AG04449 (cell line): Measurements from ENCODE around the gene PTK6.

Experiments
- CTCF ChIA-PET: fragments of 350-600 bp; formaldehyde crosslinking; extraction: SDS; loops from one replicate; lab custom pipeline; 2021; ENCODE audit warnings: antibody characterized with exemption; lab: Yijun Ruan, JAX
- POLR2A ChIA-PET: fragments of 400-600, 350-600 bp; formaldehyde crosslinking; extraction: SDS; loops from one replicate; lab custom pipeline; 2020; ENCODE audit warnings: antibody characterized with exemption, inconsistent platforms; lab: Yijun Ruan, JAX
- DNase-seq: peaks from one replicate; pipeline ENCODE4 v3.0.0-alpha.2; 2010; ENCODE audit warnings: low read depth, low spot score
- H3K4me3 ChIP-seq: 2 replicates; pipeline ENCODE4 v1.5.1; 2011; ENCODE audit warnings: low read depth, mild to moderate bottlenecking, control low read depth, low read length
- TF ChIP-seq, protein P1 (sequence below): IDR thresholded peaks from one replicate; pipeline ENCODE4 v1.5.1; 2011; ENCODE audit warnings: mild to moderate bottlenecking, moderate library complexity, low read length, control low read depth, inconsistent platforms; ENCODE audit not compliant: insufficient read depth; ENCODE audit errors: missing control alignments

The PTK6 gene

DNA sequence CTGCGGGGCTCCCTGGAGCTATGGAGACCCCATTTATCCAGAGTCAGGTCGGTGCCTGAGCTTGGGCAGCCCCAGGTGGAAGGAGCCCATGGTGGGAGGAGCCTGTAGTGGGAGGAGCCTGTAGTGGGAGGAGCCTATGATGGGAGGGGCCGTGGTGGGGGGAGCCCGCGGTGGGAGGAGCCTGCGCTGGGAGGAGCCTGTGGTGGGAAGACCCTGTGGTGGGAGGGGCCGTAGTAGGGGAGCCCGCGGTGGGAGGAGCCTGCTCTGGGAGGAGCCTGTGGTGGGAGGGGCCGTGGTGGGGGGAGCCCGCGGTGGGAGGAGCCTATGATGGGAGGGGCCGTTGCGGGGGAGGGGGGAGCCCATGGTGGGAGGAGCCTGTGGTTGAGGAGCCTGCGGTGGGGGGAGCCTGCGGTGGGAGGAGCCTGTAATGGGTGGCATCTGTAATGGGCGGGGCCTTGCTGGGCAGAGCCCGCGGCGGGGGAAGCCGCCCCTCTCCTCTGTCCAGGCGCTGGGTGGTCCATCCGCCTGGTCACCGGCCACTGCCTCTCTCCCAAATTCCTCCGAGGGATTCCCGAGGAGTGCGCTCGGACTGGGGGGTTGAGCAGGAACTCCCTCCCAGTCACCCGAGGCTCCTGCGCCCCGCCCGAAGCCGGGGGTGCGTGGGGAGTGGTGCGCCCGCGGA lies 16.2 kb upstream of the PTK6 start:
- peak overlapping the region; percentile 61 for H3K4me3 ChIP-seq

DNA sequence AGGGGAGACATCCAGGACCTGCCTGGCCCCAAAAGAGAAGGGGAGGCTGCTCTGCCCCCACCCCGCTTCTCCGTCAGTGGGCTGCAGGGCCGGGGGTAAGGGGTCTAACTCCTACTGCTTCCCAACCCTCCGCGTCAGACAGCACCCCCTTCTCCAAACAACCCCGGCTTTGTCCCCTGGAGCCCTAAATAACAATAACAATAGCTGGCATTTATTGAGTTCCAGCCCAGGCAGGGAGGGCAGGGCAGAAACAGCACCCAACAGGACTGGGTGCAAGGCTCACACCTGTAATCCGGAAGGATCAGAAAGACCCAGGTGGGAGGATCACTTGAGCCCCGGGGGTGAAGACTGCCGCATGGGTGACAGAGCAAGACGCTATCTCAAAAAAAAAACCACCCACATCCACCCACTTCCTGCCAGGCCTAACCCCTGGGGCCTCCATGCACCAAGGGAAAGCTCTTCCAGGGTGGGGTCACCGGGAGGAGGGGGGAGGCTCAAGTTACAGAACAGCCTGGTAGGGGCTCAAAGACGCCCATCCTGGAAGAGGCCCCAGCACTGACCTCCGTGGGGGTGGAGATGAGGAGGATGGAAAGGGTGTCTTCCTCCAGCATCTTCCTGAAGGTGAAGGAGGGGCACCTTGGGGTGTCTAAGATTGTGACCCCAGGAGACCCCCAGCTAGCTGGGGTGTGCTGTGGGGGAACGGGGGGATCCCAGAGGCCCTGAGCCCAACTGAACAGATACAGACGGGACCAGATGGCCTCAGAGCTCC lies 15.5 kb upstream of the PTK6 start:
- TF ChIP-seq, protein P1, sequence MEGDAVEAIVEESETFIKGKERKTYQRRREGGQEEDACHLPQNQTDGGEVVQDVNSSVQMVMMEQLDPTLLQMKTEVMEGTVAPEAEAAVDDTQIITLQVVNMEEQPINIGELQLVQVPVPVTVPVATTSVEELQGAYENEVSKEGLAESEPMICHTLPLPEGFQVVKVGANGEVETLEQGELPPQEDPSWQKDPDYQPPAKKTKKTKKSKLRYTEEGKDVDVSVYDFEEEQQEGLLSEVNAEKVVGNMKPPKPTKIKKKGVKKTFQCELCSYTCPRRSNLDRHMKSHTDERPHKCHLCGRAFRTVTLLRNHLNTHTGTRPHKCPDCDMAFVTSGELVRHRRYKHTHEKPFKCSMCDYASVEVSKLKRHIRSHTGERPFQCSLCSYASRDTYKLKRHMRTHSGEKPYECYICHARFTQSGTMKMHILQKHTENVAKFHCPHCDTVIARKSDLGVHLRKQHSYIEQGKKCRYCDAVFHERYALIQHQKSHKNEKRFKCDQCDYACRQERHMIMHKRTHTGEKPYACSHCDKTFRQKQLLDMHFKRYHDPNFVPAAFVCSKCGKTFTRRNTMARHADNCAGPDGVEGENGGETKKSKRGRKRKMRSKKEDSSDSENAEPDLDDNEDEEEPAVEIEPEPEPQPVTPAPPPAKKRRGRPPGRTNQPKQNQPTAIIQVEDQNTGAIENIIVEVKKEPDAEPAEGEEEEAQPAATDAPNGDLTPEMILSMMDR, result no peak
- no peak for DNase-seq
- ChIA-PET CTCF (interaction anchor here (3.4 kb wide), 1 partner anchor 14 kb away, joined by 28 read pairs; no protein-coding TSS in a partner anchor), POLR2A (interaction anchor here (0.7 kb wide), 1 partner anchor 74 kb away, joined by 3 read pairs; the partner anchor contains the start of gene GMEB2)
- H3K4me3 ChIP-seq, result no peak overlapping the region

More for the DNA sequence above, 16.2 kb upstream of the PTK6 start:
- DNase-seq, result peak; percentile 7
- ChIA-PET CTCF (interaction anchor here (3.4 kb wide), 1 partner anchor 14 kb away, joined by 28 read pairs; no protein-coding TSS in a partner anchor), POLR2A (interaction anchor here (0.7 kb wide), 1 partner anchor 74 kb away, joined by 3 read pairs; the partner anchor contains the start of gene GMEB2)
- TF ChIP-seq, protein P1, result no peak

DNA sequence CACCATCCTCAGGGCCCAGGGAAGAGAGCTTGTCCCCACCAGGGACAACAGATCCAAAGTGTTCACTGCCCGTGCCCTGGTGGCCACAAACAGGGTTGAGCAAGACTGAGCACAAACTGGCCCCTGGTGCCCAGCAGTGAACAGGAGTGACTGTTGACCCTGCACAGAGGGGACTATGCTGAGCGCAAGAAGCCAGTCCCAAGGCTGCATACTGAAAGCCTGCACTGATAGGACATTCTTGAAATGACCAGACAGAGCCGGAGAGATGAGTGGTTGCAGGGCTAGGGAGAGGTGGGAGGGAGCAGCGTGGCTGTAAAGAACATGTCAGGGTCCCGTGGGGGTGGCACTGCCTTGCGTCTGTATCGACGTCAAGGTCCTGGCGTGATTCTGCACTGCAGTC lies 13.9 kb upstream of the PTK6 start:
- DNase-seq, result no peak
- TF ChIP-seq, protein P1, result no peak
- CTCF ChIA-PET, result interaction anchor here (3.4 kb wide), 1 partner anchor 12 kb away, joined by 28 read pairs; no protein-coding TSS in a partner anchor

GRCh38 chr20:63549679-63550282 lies 12.6 kb upstream of the PTK6 start:
- POLR2A ChIA-PET, result no interaction called here
- CTCF ChIA-PET, result interaction anchor here (0.8 to 1.2 kb wide), 2 partner anchors 12 to 19 kb away, joined by 3 to 4 read pairs; partner anchors contain the start of gene PTK6
- TF ChIP-seq, protein P1, result no peak
- H3K4me3 ChIP-seq, result no peak overlapping the region
- DNase-seq, result no peak

More for the DNA sequence above, 13.9 kb upstream of the PTK6 start:
- POLR2A ChIA-PET, result no interaction called here
- no peak overlapping the region for H3K4me3 ChIP-seq

DNA sequence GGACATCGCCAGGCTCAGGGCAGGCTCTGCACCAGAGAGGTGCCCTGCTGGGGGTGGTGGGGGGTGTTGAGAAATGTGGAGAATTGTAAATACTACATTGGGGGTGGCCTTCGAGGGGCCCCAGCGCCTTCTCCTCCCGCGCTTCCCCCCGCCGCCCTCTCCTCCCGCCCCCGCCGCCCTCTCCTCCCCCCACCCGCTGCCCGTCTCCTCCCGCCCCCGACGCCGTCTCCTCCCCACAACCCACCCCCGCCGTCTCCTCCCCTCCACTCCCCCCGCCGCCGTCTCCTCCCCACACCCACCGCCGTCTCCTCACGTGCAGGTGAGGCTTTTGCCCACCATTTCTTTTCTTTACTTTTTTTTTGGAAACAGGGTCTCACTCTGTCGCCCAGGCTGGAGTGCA lies 11.8 kb upstream of the PTK6 start:
- no peak for DNase-seq
- POLR2A ChIA-PET, result no interaction called here
- CTCF ChIA-PET, result interaction anchor here (0.8 to 1.2 kb wide), 2 partner anchors 11 to 18 kb away, joined by 3 to 4 read pairs; partner anchors contain the start of gene PTK6
- H3K4me3 ChIP-seq, result no peak overlapping the region
- TF ChIP-seq, protein P1, result no peak
